Spinal cord (tissue), 10 donors: ENCODE measurements around the gene CKLF. TPM values are rescaled to one million over a fixed set of nuclear protein-coding genes. Genes with fewer than 3 reads are reported as not detected.
"Not testable (repeated sequence)": the region's sequence is repeated elsewhere in the genome, so short reads cannot be mapped to it uniquely, and the experiment has no call there.

Source experiments
- DNase-seq, 6 donors: peaks; one replicate each; pipeline versions ENCODE4 v3.0.0 to v3.0.0-alpha.2; 2013 to 2015; ENCODE audit warnings: low spot score in 6 of 6, low read depth in 4 of 6
- H3K27ac ChIP-seq: one replicate; pipeline ENCODE4 v1.5.1; 2013; ENCODE audit warnings: low read depth, low read length, control low read depth
- H3K27me3 ChIP-seq: one replicate; pipeline ENCODE4 v1.6.1; 2013; ENCODE audit warnings: low read length; ENCODE audit not compliant: control insufficient read depth, insufficient read depth
- H3K36me3 ChIP-seq: one replicate; pipeline ENCODE4 v1.6.1; 2013; ENCODE audit warnings: low read length; ENCODE audit not compliant: control insufficient read depth, insufficient read depth
- H3K4me1 ChIP-seq: one replicate; pipeline ENCODE4 v1.6.1; 2013; ENCODE audit warnings: low read length; ENCODE audit not compliant: control insufficient read depth, insufficient read depth
- H3K4me3 ChIP-seq: one replicate; pipeline ENCODE4 v1.5.1; 2013; ENCODE audit warnings: low read depth, low read length, control low read depth
- H3K9me3 ChIP-seq: one replicate; pipeline ENCODE4 v1.6.1; 2013; ENCODE audit warnings: low read length; ENCODE audit not compliant: control insufficient read depth, insufficient read depth
- WGBS: methylation state at CpG from one replicate; pipeline ENCODE4 v1.1.5; 2013; ENCODE audit warnings: missing lambda C conversion rate; ENCODE audit not compliant: insufficient coverage; 5-methylcytosine and 5-hydroxymethylcytosine counted together
- polyA plus RNA-seq, 2 donors: library from polyadenylated mRNA; unstranded; fragments of 120-200 nt; gene quantifications; one replicate each; pipeline ENCODE4 v1.2.1, GENCODE V29; 2013; ENCODE audit not compliant: insufficient read length in 2 of 2
- total RNA-seq, 2 donors: library from RNA; depleted of rRNA in 1 of 2; stranded (reverse); fragments of 120-200 nt in 1 of 2; fragments of >200 nt in 1 of 2; gene quantifications; one replicate each; pipeline versions ENCODE4 v1.2.3 to v1.2.4, GENCODE V29; 2013 to 2014
- donor health status: healthy.

CKLF gene
- total and polyA plus RNA-seq, 4 donors = 38.1 to 65.1 (median 40.7) TPM

DNA sequence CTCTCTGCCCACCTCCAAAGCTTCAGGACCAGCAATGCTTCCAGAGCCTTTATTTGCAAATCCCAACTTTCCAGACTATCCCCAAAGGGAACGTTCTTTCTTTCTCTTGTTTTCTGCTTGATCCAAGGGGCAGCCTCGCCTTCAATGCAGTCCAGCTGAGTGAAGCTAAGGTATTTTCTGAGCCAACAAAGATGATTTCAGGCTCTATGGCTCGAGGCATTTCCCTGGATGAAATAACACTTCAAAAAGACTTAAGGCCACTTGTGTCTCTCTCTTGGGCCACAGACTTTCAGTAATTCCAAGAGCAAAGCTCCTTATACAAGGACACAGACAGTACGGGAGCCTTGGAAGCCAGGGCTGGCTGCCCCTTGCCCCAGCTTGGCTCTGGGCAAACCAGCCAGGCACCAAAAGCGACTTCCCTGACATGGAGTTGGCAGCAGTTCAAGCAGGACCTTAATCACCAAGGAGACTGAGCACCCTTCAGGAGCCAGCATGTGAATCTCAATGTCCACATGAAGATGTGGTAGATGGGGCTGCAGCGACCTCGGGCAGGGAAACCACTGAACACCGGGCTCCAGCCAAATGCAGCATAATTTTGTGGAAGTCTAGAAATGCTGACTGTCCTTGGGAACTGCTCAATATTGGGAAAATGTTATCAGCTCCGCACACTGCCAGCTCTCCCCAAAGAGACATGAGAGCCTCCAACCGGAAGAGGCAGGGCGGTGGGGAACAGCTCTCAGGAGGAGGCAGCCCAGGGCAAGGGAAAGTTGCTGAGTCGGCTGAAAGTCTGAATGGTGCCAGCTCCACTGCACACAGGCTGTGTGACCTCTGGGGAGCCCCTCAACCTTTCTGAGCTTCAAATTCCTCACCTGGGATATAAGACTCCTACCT lies 41.4 kb upstream of the CKLF start:
- peaks cover 51% of the 10 kb centered on the region for H3K36me3 ChIP-seq
- WGBS = 52% methylated on average over 10 of the region's 12 CpGs
- DNase-seq = peak in 2 of 6 donors; percentile 27 to 77
- peak overlapping the region; percentile 42 for H3K27ac ChIP-seq
- no peak overlapping the region for H3K4me3 ChIP-seq
- no peaks in the 10 kb centered on the region for H3K9me3 ChIP-seq
- no peaks in the 10 kb centered on the region for H3K27me3 ChIP-seq
- peaks cover 37% of the 10 kb centered on the region for H3K4me1 ChIP-seq

DNA sequence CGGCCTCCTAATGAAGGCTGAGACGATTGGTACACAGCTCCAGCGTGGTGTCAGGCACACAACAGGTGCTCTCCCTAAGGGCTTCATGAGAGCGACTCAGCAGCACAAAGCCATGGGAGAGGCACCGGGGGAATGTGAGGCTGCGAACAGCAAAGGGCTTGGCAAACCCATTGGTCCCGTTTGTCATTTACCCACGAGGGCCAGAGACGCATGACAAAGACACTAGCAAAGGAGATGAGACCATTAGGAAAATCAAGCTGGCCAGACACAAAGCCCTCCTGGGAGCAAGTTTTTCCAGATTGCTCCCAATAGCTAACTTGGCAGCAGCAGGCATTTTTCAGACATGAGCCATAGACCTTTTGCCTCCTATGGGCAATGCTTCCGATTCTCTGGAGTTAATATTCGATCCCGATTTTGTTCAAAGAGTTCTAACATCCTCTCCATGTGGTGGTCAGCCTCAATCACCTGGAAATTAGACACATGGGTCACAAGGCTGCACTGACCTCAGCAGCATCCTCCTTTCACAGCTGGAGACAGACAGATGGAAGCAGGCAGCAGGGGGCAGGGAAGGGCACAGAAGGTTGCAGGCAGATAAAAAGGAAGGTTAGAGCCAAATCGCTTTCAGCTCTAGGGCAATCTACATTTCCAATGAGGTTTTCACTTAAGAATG lies 40.6 kb upstream of the CKLF start:
- DNase-seq = peak in 1 of 6 donors; percentile 12
- H3K36me3 ChIP-seq = peaks cover 56% of the 10 kb centered on the region
- H3K4me3 ChIP-seq = no peak overlapping the region
- 40% methylated on average over 13 of the region's 13 CpGs for WGBS
- peak overlapping the region; percentile 42 for H3K27ac ChIP-seq
- peaks cover 43% of the 10 kb centered on the region for H3K4me1 ChIP-seq
- H3K9me3 ChIP-seq = no peaks in the 10 kb centered on the region
- H3K27me3 ChIP-seq = no peaks in the 10 kb centered on the region

DNA sequence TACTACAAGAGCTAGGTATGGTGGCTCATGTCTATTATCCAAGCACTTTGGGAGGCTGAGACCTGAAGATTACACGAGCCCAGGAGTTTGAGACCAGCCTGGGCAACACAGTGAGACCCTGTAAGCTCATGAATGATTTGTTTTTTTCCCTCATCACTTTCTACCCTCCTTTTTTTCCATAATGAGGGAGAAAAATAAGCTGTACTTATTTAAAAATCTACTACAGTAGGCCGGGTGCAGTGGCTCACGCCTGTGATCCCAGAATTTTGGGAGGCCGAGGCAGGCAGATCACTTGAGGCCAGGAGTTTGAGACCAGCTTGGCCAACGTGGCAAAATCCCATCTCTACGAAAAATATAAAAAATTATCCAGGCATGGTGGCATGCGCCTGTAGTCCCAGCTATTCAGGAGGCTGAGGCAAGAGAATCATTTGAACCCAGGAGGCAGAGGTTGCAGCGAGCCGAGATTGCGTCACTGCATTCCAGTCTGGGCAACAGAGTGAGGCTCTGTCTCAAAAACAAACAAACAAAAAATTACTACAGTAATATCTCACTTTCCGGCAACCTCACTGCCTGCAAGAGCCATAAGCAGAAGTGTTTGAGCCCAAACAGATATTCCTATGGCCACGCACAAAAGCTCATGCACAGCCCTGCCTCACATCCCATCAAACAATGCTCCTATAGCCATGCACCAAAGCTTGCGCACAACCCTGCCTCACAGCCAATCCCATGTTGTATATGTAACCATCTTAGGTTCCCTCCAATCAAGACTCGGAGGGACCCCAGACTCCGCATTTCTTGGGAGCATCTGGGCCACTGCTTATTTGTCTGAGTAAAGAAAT lies 39.9 kb upstream of the CKLF start:
- Histone ChIP-seq H3K36me3 (peaks cover 63% of the 10 kb centered on the region), H3K4me3 (no peak overlapping the region), H3K4me1 (peaks cover 51% of the 10 kb centered on the region), H3K9me3 (no peaks in the 10 kb centered on the region), H3K27ac (no peak overlapping the region), H3K27me3 (no peaks in the 10 kb centered on the region)
- 83% methylated on average over 13 of the region's 15 CpGs for WGBS
- no peak for DNase-seq

DNA sequence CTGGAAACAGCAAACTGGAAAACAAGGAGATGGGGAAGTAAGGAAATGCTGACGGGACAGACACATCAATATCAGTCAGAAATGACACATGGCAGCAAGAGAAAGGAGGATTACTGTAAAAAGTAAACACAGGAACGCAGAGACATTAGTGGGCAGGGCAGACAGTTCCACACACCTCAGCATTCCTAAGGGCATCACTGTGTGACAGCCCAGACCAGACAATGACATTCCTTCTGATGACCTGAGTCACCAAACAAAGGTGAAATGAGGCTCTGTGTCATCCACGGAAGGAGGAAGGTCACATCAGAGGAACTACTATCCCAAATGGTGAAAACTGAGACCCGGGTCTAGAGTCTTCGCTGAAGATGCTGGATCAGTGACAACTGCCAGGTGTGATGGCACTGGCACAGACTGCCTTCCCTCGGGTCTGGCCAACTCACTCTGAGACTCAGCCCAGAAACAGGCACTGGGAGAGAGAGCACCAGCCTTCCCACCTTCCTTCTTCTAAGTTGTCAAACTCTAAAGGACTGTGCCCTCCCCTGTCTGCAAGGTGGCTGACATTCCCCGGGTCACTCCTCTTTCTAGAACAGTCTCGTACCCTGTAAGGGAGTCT lies 39.2 kb upstream of the CKLF start:
- no peak for DNase-seq
- Histone ChIP-seq H3K4me1 (peaks cover 56% of the 10 kb centered on the region), H3K9me3 (no peaks in the 10 kb centered on the region), H3K36me3 (peaks cover 67% of the 10 kb centered on the region), H3K4me3 (no peak overlapping the region), H3K27ac (no peak overlapping the region), H3K27me3 (no peaks in the 10 kb centered on the region)
- WGBS = 85% methylated on average over 7 of the region's 8 CpGs

DNA sequence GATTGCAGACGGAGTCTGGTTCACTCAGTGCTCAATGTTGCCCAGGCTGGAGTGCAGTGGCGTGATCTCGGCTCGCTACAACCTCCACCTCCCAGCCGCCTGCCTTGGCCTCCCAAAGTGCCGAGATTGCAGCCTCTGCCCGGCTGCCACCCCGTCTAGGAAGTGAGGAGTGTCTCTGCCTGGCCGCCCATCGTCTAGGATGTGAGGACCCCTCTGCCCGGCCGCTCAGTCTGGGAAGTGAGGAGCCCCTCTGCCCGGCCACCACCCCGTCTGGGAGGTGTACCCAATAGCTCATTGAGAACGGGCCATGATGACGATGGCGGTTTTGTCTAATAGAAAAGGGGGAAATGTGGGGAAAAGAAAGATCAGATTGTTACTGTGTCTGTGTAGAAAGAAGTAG lies 38.0 kb upstream of the CKLF start:
- peaks cover 62% of the 10 kb centered on the region for H3K36me3 ChIP-seq
- H3K27ac ChIP-seq, H3K9me3 ChIP-seq, H3K4me3 ChIP-seq, DNase-seq, H3K27me3 ChIP-seq: not testable (repeated sequence)
- peaks cover 56% of the 10 kb centered on the region for H3K4me1 ChIP-seq
- 100% methylated on average over 3 of the region's 17 CpGs for WGBS

DNA sequence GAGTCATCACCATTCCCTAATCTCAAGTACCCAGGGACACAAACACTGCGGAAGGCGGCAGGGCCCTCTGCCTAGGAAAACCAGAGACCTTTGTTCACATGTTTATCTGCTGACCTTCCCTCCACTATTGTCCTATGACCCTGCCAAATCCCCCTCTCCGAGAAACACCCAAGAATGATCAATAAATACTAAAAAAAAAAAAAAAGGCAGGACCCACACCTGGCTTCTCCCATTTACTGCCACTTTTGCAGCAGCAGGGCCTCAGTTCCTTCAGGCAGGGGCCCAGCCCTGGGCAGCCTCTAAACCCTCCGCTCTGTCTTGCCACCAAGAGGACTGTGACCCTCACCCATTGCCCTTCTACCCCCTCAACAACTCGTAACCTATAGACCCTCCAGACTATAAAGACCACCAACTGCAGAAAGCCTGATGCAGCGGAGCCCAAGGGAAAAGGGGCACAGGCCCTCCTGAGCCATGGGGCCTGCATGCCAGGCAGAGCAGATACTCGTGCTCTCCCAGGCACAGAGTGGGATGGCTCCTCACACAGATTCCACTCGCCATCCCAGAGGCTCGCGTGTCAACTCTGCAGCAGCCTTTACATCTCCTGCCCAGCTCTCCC lies 37.3 kb upstream of the CKLF start:
- H3K4me1 ChIP-seq = peaks cover 57% of the 10 kb centered on the region
- H3K27me3 ChIP-seq, DNase-seq, H3K4me3 ChIP-seq, H3K9me3 ChIP-seq: not testable (repeated sequence)
- 90% methylated on average over 7 of the region's 10 CpGs for WGBS
- H3K36me3 ChIP-seq = peaks cover 65% of the 10 kb centered on the region
- H3K27ac ChIP-seq = peak overlapping the region; percentile 49

DNA sequence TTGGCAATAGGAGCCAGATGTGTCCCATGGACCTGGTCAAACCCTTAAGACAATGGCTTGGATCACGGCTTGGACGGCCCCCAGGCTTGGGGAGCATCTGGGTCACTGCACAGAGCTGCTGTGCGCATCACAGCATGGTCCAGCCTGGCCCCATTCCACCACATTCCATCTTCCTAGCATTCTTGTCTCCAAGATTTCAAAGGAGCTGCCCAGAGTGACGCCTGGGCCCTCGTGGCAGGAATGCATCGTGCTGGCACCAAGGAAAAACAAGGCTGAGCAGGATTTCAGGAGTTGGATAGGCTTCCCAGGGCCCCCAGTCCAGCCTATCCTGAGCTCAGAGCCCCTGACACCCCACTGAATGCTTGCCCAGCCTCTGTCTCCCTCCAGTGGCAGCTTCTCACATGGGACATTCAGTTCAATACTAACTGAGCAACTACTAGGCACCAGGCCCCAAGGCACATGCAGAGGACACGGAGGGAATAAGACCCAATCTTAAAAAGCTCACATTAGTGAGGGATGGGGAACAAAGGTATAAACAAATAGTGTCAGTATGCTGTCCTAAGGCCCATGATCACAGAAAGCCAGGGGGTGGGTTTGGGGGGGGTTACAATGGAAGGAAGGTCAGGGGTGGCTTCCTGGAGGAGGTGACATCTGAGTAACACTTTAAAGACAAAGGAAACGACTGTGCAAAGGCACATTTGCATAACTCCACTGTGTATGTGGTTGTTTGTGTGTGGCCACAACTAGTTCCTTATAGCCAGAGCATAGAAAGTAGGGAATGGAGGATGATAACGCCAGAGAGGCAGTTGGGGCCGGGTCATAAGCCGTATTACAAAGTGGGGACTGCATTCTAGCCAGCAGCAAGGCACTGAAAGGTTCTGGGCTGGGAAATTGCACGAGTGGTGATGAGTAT lies 36.5 kb upstream of the CKLF start:
- no peaks in the 10 kb centered on the region for H3K9me3 ChIP-seq
- peaks cover 50% of the 10 kb centered on the region for H3K4me1 ChIP-seq
- DNase-seq = peak in 1 of 6 donors; percentile 70
- H3K27ac ChIP-seq = peak overlapping the region; percentile 86
- H3K27me3 ChIP-seq = no peaks in the 10 kb centered on the region
- peaks cover 60% of the 10 kb centered on the region for H3K36me3 ChIP-seq
- H3K4me3 ChIP-seq = no peak overlapping the region
- 68% methylated on average over 11 of the region's 12 CpGs for WGBS

DNA sequence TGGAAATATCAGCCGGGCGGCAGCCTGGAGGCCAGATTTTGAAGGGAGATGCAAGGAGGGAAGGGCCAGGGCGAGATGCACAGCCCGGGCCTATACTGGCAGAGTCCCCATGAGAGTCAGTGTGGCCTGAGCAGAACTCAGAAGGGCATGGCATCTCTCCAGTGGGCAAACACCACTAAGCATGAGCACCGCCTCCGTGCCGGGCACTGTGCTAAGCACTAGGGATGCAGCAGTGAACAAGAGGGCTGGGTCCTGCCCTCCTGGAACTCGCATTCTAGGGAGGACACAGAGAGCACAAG lies 35.9 kb upstream of the CKLF start:
- Histone ChIP-seq H3K4me3 (no peak overlapping the region), H3K9me3 (no peaks in the 10 kb centered on the region), H3K27me3 (no peaks in the 10 kb centered on the region), H3K36me3 (peaks cover 61% of the 10 kb centered on the region), H3K27ac (peak overlapping the region; percentile 86), H3K4me1 (peaks cover 50% of the 10 kb centered on the region)
- WGBS = 55% methylated on average over 8 of the region's 8 CpGs
- no peak for DNase-seq
